HepG2 (cell line): ENCODE data around the gene PLEKHG4. TPM values are rescaled to one million over a fixed set of nuclear protein-coding genes. Genes with fewer than 3 reads are reported as not detected.

Experiments
- CEBPG ChIP-seq: IDR thresholded peaks from 2 replicates; pipeline ENCODE4 v1.6.1; 2016
- GABPA ChIP-seq, 2 experiments: IDR thresholded peaks; 2 replicates each; pipeline ENCODE4 v1.6.1; 2011 to 2016; ENCODE audit warnings: low read depth in 2 of 2, low read length in 1 of 2, missing biosample characterization in 1 of 2, missing genetic modification characterization in 1 of 2
- NR1H2 ChIP-seq: sonication (generic); formaldehyde crosslinking; IDR thresholded peaks from 2 replicates; pipeline ENCODE4 v1.8.1; 2022; ENCODE audit warnings: low read depth, missing genetic modification reagents, borderline replicate concordance
- PCBP1 ChIP-seq: fragments of 200-400 bp; formaldehyde crosslinking; IDR thresholded peaks from 2 replicates; pipeline ENCODE4 v1.6.1; 2017; ENCODE audit warnings: mild to moderate bottlenecking, low read depth, low read length, borderline replicate concordance
- RFXAP ChIP-seq: sonication (generic); formaldehyde crosslinking; IDR thresholded peaks from 2 replicates; pipeline ENCODE4 v1.4.0; 2020; ENCODE audit warnings: missing genetic modification reagents, borderline replicate concordance
- TBX3 ChIP-seq: fragments of 450-650 bp; IDR thresholded peaks from 2 replicates; pipeline ENCODE4 v1.6.1; 2017; ENCODE audit warnings: antibody characterized with exemption, mild to moderate bottlenecking, inconsistent platforms, borderline replicate concordance
- ZFP37 ChIP-seq: sonication (generic); formaldehyde crosslinking; IDR thresholded peaks from 2 replicates; pipeline ENCODE4 v1.4.0; 2020; ENCODE audit warnings: missing genetic modification reagents, borderline replicate concordance
- ZMAT3 ChIP-seq: sonication (generic); formaldehyde crosslinking; conservative IDR thresholded peaks from 2 replicates; pipeline ENCODE4 v1.7.0; 2021; ENCODE audit warnings: missing genetic modification reagents
- polyA plus RNA-seq, 8 experiments: library from polyadenylated mRNA; depleted of rRNA in 3 of 8; stranded (reverse) in 7 of 8; unstranded in 1 of 8; fragments of >200 nt; fragmentation: Illumina TruSeq in 4 of 8; extraction: Trizol in 4 of 8; gene quantifications; 2 replicates each; pipeline versions ENCODE4 v1.2.1 to v1.2.3, GENCODE V29; 2011 to 2016; ENCODE audit warnings: low read depth in 4 of 8, missing spikeins in 1 of 8, mixed read lengths in 1 of 8; ENCODE audit not compliant: insufficient read depth in 1 of 8
- total RNA-seq, 5 experiments: library from RNA; depleted of rRNA; stranded (reverse); fragments of >200 nt; fragmentation: Illumina TruSeq; extraction: Trizol; gene quantifications; 2 replicates each; pipeline ENCODE4 v1.2.3, GENCODE V29; 2016; ENCODE audit warnings: low read depth in 1 of 5
- TF ChIP-seq, protein P1 (sequence below): sonication (generic); formaldehyde crosslinking; IDR thresholded peaks from 2 replicates; pipeline ENCODE4 v1.4.0; 2020; ENCODE audit warnings: mild to moderate bottlenecking, missing genetic modification reagents
- TF ChIP-seq, protein P2 (sequence below): sonication (generic); formaldehyde crosslinking; IDR thresholded peaks from 2 replicates; pipeline ENCODE4 v1.4.0; 2020; ENCODE audit warnings: mild to moderate bottlenecking, missing genetic modification reagents
- TF ChIP-seq, protein P3 (sequence below): sonication (generic); formaldehyde crosslinking; IDR thresholded peaks from 2 replicates; pipeline ENCODE4 v1.5.1; 2020; ENCODE audit warnings: mild to moderate bottlenecking, missing genetic modification reagents, borderline replicate concordance
- TF ChIP-seq, protein P4 (sequence below): sonication (generic); formaldehyde crosslinking; IDR thresholded peaks from 2 replicates; pipeline ENCODE4 v1.4.0; 2020; ENCODE audit warnings: missing genetic modification reagents, borderline replicate concordance

Gene PLEKHG4
- total and polyA plus RNA-seq, 2 of the 13 experiments (the other 11 are each of a cell fraction or from before 2014, with no cell fraction given): 7.1 to 13.6 TPM

DNA sequence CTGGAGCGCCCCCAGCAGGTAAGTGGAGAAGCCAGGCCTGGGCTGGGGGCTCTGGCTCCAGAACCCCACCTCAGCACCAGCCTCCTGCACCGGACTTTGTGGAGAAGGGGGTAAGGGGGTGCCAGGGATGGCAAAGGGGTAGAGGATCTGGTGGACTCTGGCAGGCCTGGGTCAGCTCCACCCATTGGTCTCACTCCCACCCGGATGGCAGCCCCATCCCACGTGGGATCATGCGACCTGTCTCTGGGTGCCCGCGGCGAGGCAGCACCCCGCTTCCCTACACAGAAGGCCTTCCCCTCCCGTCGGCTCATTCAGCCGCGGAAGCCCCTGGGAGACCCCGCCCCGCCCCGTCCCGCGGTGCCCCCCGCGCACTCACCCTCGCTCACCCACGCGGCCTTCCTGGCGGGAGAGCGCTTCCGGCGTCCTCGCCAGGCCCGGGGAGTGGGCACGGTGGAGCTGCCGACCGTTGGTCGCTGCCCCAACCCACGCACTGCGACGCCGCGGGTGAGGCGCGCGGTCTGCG lies 498 bp upstream of the PLEKHG4 start (continued):
- TF ChIP-seq, protein P1, sequence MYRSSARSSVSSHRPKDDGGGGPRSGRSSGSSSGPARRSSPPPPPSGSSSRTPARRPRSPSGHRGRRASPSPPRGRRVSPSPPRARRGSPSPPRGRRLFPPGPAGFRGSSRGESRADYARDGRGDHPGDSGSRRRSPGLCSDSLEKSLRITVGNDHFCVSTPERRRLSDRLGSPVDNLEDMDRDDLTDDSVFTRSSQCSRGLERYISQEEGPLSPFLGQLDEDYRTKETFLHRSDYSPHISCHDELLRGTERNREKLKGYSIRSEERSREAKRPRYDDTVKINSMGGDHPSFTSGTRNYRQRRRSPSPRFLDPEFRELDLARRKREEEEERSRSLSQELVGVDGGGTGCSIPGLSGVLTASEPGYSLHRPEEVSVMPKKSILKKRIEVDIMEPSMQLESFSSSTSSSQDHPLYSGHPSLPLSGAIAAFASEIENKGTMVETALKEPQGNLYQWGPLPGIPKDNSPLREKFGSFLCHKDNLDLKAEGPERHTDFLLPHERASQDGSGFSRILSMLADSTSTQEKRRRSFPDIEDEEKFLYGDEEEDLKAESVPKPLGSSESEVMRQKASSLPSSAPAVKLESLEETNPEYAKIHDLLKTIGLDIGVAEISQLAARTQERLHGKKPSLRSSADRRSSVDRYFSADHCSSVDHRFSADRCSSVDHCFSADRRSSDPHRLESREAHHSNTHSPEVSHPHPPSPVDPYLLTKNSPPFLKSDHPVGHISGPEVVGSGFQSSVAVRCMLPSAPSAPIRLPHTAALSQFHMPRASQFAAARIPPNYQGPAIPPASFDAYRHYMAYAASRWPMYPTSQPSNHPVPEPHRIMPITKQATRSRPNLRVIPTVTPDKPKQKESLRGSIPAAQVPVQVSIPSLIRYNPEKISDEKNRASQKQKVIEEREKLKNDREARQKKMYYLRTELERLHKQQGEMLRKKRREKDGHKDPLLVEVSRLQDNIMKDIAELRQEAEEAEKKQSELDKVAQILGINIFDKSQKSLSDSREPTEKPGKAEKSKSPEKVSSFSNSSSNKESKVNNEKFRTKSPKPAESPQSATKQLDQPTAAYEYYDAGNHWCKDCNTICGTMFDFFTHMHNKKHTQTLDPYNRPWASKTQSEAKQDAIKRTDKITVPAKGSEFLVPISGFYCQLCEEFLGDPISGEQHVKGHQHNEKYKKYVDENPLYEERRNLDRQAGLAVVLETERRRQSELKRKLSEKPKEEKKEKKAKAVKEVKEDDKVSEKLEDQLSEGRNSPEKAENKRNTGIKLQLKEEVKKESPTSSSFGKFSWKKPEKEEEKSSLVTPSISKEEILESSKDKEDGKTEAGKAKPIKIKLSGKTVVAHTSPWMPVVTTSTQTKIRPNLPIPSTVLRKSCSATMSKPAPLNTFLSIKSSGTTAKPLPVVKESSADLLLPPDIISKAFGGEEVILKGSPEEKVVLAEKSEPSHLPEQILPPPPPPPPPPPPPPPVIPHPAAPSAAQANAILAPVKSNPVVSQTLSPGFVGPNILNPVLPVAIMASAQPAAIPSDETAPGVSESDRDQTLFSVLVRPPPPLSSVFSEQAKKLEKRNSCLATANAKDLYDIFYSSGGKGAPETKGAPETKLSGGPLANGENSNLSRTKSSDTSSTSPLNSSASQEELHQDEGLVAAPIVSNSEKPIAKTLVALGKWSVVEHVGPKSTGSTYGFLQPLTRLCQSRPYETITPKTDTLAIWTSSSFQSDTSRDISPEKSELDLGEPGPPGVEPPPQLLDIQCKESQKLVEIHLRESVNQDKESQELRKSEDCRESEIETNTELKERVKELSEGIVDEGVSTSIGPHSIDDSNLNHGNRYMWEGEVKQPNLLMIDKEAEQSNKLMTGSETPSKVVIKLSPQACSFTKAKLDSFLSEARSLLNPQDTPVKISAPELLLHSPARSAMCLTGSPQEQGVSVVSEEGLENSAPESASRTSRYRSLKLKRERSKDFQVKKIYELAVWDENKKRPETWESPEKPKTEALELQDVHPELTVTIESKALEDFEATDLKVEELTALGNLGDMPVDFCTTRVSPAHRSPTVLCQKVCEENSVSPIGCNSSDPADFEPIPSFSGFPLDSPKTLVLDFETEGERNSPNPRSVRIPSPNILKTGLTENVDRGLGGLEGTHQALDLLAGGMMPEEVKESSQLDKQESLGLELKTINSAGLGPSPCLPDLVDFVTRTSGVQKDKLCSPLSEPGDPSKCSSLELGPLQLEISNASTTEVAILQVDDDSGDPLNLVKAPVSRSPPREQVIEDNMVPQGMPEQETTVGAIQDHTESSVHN (CRISPR knock-in tag): no peak
- TF ChIP-seq, protein P2, sequence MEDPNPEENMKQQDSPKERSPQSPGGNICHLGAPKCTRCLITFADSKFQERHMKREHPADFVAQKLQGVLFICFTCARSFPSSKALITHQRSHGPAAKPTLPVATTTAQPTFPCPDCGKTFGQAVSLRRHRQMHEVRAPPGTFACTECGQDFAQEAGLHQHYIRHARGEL (CRISPR knock-in tag): no peak; the same call in 1 of the 2 replicates
- TF ChIP-seq ZMAT3 (CRISPR knock-in tag): 0 out of 2 replicates have a peak, but pooled peaks have one; percentile 1
- no peak; the same call in 1 of the 2 replicates for TF ChIP-seq GABPA (IDR thresholded peaks at IDR 0.05; ENCODE audit: low read depth, low read length)
- TF ChIP-seq GABPA (CRISPR knock-in tag; IDR thresholded peaks at IDR 0.05; ENCODE audit: low read depth): no peak
- no peak for TF ChIP-seq CEBPG (CRISPR knock-in tag)
- TF ChIP-seq, protein P3, sequence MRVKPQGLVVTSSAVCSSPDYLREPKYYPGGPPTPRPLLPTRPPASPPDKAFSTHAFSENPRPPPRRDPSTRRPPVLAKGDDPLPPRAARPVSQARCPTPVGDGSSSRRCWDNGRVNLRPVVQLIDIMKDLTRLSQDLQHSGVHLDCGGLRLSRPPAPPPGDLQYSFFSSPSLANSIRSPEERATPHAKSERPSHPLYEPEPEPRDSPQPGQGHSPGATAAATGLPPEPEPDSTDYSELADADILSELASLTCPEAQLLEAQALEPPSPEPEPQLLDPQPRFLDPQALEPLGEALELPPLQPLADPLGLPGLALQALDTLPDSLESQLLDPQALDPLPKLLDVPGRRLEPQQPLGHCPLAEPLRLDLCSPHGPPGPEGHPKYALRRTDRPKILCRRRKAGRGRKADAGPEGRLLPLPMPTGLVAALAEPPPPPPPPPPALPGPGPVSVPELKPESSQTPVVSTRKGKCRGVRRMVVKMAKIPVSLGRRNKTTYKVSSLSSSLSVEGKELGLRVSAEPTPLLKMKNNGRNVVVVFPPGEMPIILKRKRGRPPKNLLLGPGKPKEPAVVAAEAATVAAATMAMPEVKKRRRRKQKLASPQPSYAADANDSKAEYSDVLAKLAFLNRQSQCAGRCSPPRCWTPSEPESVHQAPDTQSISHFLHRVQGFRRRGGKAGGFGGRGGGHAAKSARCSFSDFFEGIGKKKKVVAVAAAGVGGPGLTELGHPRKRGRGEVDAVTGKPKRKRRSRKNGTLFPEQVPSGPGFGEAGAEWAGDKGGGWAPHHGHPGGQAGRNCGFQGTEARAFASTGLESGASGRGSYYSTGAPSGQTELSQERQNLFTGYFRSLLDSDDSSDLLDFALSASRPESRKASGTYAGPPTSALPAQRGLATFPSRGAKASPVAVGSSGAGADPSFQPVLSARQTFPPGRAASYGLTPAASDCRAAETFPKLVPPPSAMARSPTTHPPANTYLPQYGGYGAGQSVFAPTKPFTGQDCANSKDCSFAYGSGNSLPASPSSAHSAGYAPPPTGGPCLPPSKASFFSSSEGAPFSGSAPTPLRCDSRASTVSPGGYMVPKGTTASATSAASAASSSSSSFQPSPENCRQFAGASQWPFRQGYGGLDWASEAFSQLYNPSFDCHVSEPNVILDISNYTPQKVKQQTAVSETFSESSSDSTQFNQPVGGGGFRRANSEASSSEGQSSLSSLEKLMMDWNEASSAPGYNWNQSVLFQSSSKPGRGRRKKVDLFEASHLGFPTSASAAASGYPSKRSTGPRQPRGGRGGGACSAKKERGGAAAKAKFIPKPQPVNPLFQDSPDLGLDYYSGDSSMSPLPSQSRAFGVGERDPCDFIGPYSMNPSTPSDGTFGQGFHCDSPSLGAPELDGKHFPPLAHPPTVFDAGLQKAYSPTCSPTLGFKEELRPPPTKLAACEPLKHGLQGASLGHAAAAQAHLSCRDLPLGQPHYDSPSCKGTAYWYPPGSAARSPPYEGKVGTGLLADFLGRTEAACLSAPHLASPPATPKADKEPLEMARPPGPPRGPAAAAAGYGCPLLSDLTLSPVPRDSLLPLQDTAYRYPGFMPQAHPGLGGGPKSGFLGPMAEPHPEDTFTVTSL (CRISPR knock-in tag): 0 out of 2 replicates have a peak, but pooled peaks have one; percentile 44
- TF ChIP-seq, protein P4, sequence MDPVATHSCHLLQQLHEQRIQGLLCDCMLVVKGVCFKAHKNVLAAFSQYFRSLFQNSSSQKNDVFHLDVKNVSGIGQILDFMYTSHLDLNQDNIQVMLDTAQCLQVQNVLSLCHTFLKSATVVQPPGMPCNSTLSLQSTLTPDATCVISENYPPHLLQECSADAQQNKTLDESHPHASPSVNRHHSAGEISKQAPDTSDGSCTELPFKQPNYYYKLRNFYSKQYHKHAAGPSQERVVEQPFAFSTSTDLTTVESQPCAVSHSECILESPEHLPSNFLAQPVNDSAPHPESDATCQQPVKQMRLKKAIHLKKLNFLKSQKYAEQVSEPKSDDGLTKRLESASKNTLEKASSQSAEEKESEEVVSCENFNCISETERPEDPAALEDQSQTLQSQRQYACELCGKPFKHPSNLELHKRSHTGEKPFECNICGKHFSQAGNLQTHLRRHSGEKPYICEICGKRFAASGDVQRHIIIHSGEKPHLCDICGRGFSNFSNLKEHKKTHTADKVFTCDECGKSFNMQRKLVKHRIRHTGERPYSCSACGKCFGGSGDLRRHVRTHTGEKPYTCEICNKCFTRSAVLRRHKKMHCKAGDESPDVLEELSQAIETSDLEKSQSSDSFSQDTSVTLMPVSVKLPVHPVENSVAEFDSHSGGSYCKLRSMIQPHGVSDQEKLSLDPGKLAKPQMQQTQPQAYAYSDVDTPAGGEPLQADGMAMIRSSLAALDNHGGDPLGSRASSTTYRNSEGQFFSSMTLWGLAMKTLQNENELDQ (CRISPR knock-in tag): no peak
- no peak for TF ChIP-seq RFXAP
- TF ChIP-seq PCBP1: peak; percentile 50; the same call in 1 of the 2 replicates
- no peak; the same call in 1 of the 2 replicates for TF ChIP-seq NR1H2 (CRISPR knock-in tag)
- no peak for TF ChIP-seq TBX3
- TF ChIP-seq ZFP37: no peak
